ENCODE measurements around the gene C10orf67.
"Not testable (repeated sequence)": the region's sequence is repeated elsewhere in the genome, so short reads cannot be mapped to it uniquely, and the experiment has no call there.

The C10orf67 gene

GRCh38 chr10:23344241-23344841 is at the start of gene C10orf67:
Gene C10orf67, minus strand, starts transcription at chr10:23344797. Its CDS starts 23 bp downstream, at chr10:23344774.
- in situ Hi-C loops (cut with MboI; ENCODE audit: low sequenced_read_pairs): no loop called here

DNA sequence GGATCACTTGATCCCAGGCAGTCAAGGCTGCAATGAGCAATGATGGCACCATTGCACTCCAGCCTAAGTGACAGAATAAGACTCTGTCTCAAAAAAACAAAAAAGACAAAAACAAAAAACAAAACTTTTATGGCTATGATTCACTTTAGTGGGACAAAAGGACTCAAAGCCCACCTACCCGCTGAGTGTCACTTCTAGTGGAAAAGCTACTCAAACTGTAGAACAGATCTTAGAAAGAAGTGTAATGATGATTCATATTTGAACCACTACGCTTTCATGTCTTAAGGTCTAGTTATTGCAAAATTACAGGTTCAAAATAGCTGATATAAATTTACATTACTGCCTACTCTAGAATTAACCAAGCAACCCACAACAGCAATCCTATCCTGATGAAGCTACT is 47.2 kb upstream of the C10orf67 start:
- in situ Hi-C loops (cut with MboI; ENCODE audit: low sequenced_read_pairs): no loop called here

DNA sequence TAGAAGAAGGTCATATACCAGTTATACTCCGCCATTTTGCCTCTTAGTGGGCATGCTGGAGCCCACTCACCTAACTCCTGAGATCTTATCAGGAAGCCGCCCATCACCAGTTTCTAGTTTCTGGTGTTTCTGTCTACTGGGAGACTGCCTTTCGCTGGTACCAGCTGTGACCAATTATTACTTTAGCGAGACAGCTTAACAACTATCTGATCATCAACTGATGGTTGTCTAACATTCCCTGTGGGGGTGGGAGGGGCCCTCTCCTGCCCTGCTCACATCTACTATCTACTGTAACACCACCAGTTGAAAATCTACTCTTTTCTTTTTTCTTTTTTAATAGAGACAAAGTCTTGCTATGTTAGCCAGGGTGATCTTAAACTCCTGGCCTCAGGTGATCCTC is 46.2 kb upstream of the C10orf67 start:
- in situ Hi-C loops (cut with MboI; ENCODE audit: low sequenced_read_pairs): no loop called here

DNA sequence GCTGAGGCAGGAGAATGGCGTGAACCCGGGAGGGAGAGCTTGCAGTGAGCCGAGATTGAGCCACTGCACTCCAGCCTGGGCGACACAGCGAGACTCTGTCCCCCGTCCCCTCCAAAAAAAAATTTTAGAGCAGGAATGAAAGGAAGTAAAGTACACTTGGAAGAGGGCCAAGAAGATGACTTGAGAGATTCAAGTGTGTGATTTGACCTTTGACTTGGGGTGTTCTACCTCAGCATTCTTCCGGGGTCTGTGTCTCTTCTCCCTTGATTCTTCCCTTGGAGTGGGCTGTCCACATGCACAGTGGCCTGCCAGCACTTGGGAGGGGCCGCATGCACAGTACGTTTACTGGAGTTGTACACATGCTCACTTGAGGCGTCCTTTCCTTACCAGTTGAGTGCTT is 45.8 kb upstream of the C10orf67 start:
- in situ Hi-C loops (cut with MboI; ENCODE audit: low sequenced_read_pairs): not testable (repeated sequence)

GRCh38 chr10:23387516-23387915 is 42.9 kb upstream of the C10orf67 start:
- in situ Hi-C loops (cut with MboI; ENCODE audit: low sequenced_read_pairs): not testable (repeated sequence)

DNA sequence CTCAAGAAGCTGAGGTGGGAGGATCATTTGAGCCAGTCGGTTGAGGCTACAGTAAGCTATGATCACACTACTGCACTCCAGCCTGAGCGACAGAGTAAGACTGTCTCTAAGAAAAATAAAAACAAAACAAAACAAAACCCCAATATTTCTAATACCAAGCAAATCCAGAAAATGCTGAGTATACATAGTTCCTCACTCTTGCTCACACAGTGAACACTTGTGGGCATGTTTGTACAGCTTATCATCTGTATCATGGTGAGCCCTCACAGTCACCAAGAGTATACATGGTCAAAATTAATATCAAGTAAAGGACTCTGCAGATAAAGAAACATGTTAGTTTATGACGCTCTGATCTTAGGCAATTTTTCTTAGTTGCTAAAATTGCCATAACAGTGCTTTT is 41.5 kb upstream of the C10orf67 start:
- in situ Hi-C loops (cut with MboI; ENCODE audit: low sequenced_read_pairs): no loop called here

GRCh38 chr10:23384364-23384763 is 39.8 kb upstream of the C10orf67 start:
- in situ Hi-C loops (cut with MboI; ENCODE audit: low sequenced_read_pairs): no loop called here

DNA sequence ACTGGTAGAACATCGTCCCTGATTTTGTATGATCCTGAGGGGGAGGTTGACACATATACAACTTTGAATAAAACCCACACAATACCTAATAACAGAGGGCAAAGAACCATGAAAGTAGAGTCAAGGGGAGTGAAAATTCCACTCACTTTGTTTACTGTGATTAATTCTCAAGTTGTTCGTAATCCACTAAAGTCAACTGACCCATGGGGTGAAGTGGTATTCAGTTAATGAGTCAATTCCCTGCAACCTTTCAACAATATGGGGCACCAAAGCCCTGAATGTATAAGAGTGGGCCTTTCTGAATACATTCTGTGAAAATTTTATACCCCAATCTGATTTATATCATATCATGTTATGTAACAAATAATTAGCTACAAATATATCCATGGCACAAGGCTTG is 39.0 kb upstream of the C10orf67 start:
- in situ Hi-C loops (cut with MboI; ENCODE audit: low sequenced_read_pairs): no loop called here

- in situ Hi-C loops (cut with MboI; ENCODE audit: low sequenced_read_pairs): no loop called here
These were observed 36.9 kb upstream of the C10orf67 start for GRCh38 chr10:23381298-23382040.

DNA sequence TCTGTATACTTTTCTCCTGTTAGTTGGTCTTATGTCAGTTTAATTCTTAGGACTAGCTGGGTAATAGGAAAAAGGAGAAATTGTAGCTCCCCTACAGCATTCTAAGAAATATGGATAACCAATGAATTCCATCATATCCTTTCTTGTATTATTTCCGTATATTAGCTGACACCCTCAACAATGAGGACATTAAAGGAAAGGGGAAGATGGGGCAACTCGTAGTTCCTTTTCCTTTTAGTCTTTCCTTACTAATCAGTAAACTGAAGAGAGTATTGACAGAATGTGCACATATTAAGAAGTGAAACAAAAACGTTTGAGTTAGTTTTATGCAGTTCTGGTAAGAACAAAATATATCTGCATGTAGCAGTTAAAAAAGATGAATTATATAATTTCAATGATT is 35.1 kb upstream of the C10orf67 start:
- in situ Hi-C loops (cut with MboI; ENCODE audit: low sequenced_read_pairs): no loop called here

DNA sequence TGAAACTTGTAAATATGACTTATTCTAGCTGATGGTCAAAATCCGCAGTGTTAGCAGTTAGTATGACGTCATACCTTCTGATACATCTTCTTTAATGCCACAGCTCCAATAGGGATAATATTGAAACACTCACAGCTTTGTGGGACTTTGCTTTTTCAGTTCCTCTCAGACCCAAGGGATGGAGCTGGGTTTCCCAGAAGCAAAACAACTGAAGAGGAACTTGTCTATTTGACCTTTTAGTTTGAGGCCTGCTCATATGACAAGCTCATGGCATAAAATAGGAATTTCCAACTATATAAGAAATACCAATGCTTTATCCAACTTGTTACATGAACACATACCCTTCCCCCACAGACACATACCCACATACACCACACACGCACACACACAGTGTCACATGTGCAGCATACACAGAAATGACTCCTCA is 31.6 kb upstream of the C10orf67 start:
- in situ Hi-C loops (cut with MboI; ENCODE audit: low sequenced_read_pairs): no loop called here

- in situ Hi-C loops (cut with MboI; ENCODE audit: low sequenced_read_pairs): no loop called here
These were observed 30.8 kb upstream of the C10orf67 start for GRCh38 chr10:23375366-23375765.

DNA sequence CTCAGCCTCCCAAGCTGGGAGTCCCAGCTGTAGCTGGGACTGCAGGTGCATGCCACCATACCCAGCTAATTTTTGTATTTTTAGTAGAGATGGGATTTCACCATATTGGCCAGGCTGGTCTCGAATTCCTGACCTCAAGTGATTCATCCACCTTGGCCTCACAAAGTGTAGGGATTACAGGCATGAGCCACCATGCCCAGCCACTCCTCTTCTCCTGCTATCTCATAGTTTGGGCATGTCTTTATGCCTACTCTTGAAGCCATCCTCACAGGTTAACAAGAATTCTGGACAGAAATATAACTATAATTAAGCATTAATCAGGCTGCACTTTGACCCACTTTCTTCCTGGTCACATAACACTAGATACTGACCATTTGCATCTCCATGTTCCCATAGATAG is 28.6 kb upstream of the C10orf67 start:
- in situ Hi-C loops (cut with MboI; ENCODE audit: low sequenced_read_pairs): no loop called here

- in situ Hi-C loops (cut with MboI; ENCODE audit: low sequenced_read_pairs): no loop called here
These were observed 26.5 kb upstream of the C10orf67 start for GRCh38 chr10:23371073-23371472.

DNA sequence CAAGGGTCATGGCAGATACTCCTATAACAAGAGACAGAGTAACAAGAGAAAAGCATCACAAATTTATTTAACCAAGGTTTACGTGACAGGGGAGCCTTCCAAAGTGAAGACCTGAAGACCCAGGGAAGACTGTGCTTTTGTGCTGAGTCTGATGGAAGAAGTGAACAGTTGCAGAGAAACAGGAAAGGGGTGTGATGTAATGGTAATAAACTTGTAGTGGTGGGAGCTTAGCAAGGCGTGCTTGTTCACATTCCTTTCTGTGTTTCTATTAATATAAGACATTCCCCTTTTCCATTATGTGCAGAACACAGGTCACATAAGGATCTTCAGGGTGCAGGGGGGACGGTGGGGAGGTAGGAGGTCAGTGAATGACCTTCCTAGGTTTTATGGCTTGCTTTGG is 25.5 kb upstream of the C10orf67 start:
- in situ Hi-C loops (cut with MboI; ENCODE audit: low sequenced_read_pairs): no loop called here

- in situ Hi-C loops (cut with MboI; ENCODE audit: low sequenced_read_pairs): no loop called here
These were observed 24.4 kb upstream of the C10orf67 start for GRCh38 chr10:23368816-23369640.

GRCh38 chr10:23367896-23368595 is 23.4 kb upstream of the C10orf67 start:
- in situ Hi-C loops (cut with MboI; ENCODE audit: low sequenced_read_pairs): no loop called here

DNA sequence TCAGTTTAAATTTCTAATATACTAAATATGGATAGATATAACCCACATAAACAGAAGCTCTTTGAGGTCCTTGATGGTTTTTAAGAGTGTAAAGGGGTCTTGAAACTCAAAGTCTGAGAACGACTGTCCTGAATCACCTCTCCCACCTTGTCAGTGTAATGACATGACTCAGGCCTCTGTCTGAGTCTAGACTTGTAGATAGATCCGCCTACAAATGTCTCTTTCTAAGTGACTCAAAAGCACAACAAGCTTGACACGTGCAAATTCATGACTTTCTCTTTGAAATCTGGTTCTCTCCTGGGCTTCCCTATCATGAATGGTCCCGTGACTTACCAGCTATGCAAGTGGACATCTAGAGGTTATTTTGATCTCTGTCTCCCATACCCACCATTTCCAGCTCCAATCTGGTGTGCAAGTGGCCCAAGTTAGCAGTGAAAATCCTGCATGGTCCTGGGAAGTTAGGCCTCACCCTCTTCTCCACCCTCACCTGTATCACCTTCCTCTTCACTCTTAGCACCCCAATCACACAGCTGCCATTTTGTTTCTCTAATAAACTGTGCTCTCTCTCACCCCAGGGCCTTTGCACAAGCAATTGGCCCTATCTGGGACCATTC is 20.9 kb upstream of the C10orf67 start:
- in situ Hi-C loops (cut with MboI; ENCODE audit: low sequenced_read_pairs): not testable (repeated sequence)

GRCh38 chr10:23364378-23364777 is 19.8 kb upstream of the C10orf67 start:
- in situ Hi-C loops (cut with MboI; ENCODE audit: low sequenced_read_pairs): no loop called here

DNA sequence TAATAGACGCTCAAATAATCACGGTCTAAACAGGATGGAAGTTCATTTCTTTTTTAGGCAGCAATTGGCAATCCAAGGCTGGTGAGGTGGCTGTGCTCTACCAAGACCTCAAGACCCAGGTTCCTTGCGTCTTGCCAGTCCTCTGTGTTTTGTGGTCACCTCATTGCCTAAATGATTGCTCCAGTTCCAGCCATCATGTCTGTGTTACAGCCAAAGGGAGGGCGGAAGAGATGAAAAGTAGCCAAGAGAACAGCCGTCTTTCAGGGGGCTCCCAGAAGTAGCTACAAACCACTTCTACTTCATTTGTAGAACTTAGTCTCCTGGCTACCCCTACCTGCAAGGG is 19.2 kb upstream of the C10orf67 start:
- in situ Hi-C loops (cut with MboI; ENCODE audit: low sequenced_read_pairs): no loop called here

Measured in HL-60/S4 (cell line).